Mesothelial cell of epicardium (in vitro differentiated cells): ENCODE data around the gene TRIP13. TPM values are rescaled to one million over a fixed set of nuclear protein-coding genes. Genes with fewer than 3 reads are reported as not detected.
"Not testable (repeated sequence)": the region's sequence is repeated elsewhere in the genome, so short reads cannot be mapped to it uniquely, and the experiment has no call there.

Experiments
- DNase-seq, 2 experiments: peaks; one replicate each; pipeline ENCODE4 v3.0.0; 2021; ENCODE audit warnings: low spot score in 2 of 2; ENCODE audit not compliant: unreplicated experiment in 2 of 2
- H3K27ac Mint-ChIP-seq: 2 replicates; pipeline ENCODE4 v1.8.0; 2021; ENCODE audit warnings: mixed read lengths
- H3K27me3 Mint-ChIP-seq: 2 replicates; pipeline ENCODE4 v1.8.0; 2021; ENCODE audit warnings: low read depth, mixed read lengths
- H3K36me3 Mint-ChIP-seq: 2 replicates; pipeline ENCODE4 v1.8.0; 2021; ENCODE audit warnings: mixed read lengths
- H3K4me1 Mint-ChIP-seq: 2 replicates; pipeline ENCODE4 v1.8.0; 2021; ENCODE audit warnings: mixed read lengths
- H3K4me3 Mint-ChIP-seq: 2 replicates; pipeline ENCODE4 v1.8.0; 2021; ENCODE audit warnings: mild to moderate bottlenecking, moderate library complexity, mixed read lengths
- H3K9me3 Mint-ChIP-seq: 2 replicates; pipeline ENCODE4 v1.8.0; 2021; ENCODE audit warnings: mixed read lengths
- CTCF ChIP-seq: fragments of 200-600 bp; sonication (generic); IDR thresholded peaks from one replicate; pipeline ENCODE4 v1.5.0; 2021; ENCODE audit warnings: antibody characterized with exemption; ENCODE audit not compliant: unreplicated experiment
- total RNA-seq: library from RNA; stranded (reverse); gene quantifications from 3 replicates; pipeline ENCODE4 v1.2.1, GENCODE V29; 2021

Gene TRIP13
- total RNA-seq, result 9.8 to 10.5 TPM (median 9.9 TPM) in 3 replicates

GRCh38 chr5:892394-893136, at the start of gene TRIP13, which contains the start of gene BRD9:
TSS of gene TRIP13 (plus strand) at chr5:892884. CDS start at chr5:892999, 115 bp downstream.
TSS of gene BRD9 (minus strand) at chr5:892801. CDS start at chr5:892657, 144 bp downstream.
- peak within 1 kb of the TSS; percentile 89 for H3K4me3 Mint-ChIP-seq
- H3K36me3 Mint-ChIP-seq, result peaks cover 14% of the 10 kb centered on the region
- peaks cover 23% of the 10 kb centered on the region for H3K4me1 Mint-ChIP-seq
- no peaks in the 10 kb centered on the region for H3K9me3 Mint-ChIP-seq
- peak within 1 kb of the TSS; percentile 93 for H3K27ac Mint-ChIP-seq
- DNase-seq, result peak; percentile 77 to 86
- no peak for TF ChIP-seq CTCF
- H3K27me3 Mint-ChIP-seq, result no peaks in the 10 kb centered on the region

- H3K27ac Mint-ChIP-seq, H3K4me1 Mint-ChIP-seq, H3K36me3 Mint-ChIP-seq, H3K4me3 Mint-ChIP-seq, H3K27me3 Mint-ChIP-seq, H3K9me3 Mint-ChIP-seq: not testable (repeated sequence)
- DNase-seq, result peak in 1 of 2 experiments; percentile 15
Observed at GRCh38 chr5:843371-843770, 49.3 kb upstream of the TRIP13 start.

- H3K27me3 Mint-ChIP-seq, H3K27ac Mint-ChIP-seq, H3K9me3 Mint-ChIP-seq, H3K36me3 Mint-ChIP-seq, H3K4me3 Mint-ChIP-seq, H3K4me1 Mint-ChIP-seq: not testable (repeated sequence)
- peak in 1 of 2 experiments; percentile 18 for DNase-seq
Observed at GRCh38 chr5:843926-844325, 48.8 kb upstream of the TRIP13 start.

GRCh38 chr5:844426-844825, 48.3 kb upstream of the TRIP13 start:
- not testable (repeated sequence) for H3K9me3 Mint-ChIP-seq, H3K27ac Mint-ChIP-seq, H3K4me1 Mint-ChIP-seq, H3K27me3 Mint-ChIP-seq, H3K36me3 Mint-ChIP-seq, DNase-seq, H3K4me3 Mint-ChIP-seq

- not testable (repeated sequence) for H3K36me3 Mint-ChIP-seq, H3K4me3 Mint-ChIP-seq, H3K27me3 Mint-ChIP-seq, H3K4me1 Mint-ChIP-seq, H3K27ac Mint-ChIP-seq, H3K9me3 Mint-ChIP-seq, DNase-seq
Observed at GRCh38 chr5:845031-845675, 47.5 kb upstream of the TRIP13 start.

GRCh38 chr5:845676-846601, 46.7 kb upstream of the TRIP13 start:
- H3K36me3 Mint-ChIP-seq, H3K27ac Mint-ChIP-seq, H3K4me1 Mint-ChIP-seq, DNase-seq, H3K27me3 Mint-ChIP-seq, H3K4me3 Mint-ChIP-seq, H3K9me3 Mint-ChIP-seq: not testable (repeated sequence)

- H3K36me3 Mint-ChIP-seq, H3K27me3 Mint-ChIP-seq, H3K4me3 Mint-ChIP-seq, DNase-seq, H3K9me3 Mint-ChIP-seq, H3K27ac Mint-ChIP-seq, H3K4me1 Mint-ChIP-seq: not testable (repeated sequence)
Observed at GRCh38 chr5:846602-847091, 46.0 kb upstream of the TRIP13 start.

- not testable (repeated sequence) for H3K9me3 Mint-ChIP-seq, H3K27ac Mint-ChIP-seq, H3K4me3 Mint-ChIP-seq, H3K27me3 Mint-ChIP-seq, H3K36me3 Mint-ChIP-seq, H3K4me1 Mint-ChIP-seq, DNase-seq
Observed at GRCh38 chr5:847212-847611, 45.5 kb upstream of the TRIP13 start.

GRCh38 chr5:847736-848135, 44.9 kb upstream of the TRIP13 start:
- not testable (repeated sequence) for DNase-seq, H3K36me3 Mint-ChIP-seq, H3K9me3 Mint-ChIP-seq, H3K4me1 Mint-ChIP-seq, H3K4me3 Mint-ChIP-seq, H3K27ac Mint-ChIP-seq
- peaks cover 12% of the 10 kb centered on the region for H3K27me3 Mint-ChIP-seq
